Cardiac fibroblast (primary cell): ENCODE data around the gene TREM1.
"Not testable (repeated sequence)": the region's sequence is repeated elsewhere in the genome, so short reads cannot be mapped to it uniquely, and the experiment has no call there.

Experiments
- DNase-seq, 2 donors: peaks; one replicate each; pipeline versions ENCODE4 v3.0.0 to v3.0.0-alpha.2; 2010; ENCODE audit warnings: low read depth in 2 of 2
- H3K4me3 ChIP-seq, 2 donors: replicated peaks in 1 of 2; 1 replicate in 1 of 2; 2 replicates in 1 of 2; pipeline ENCODE4 v1.5.1; 2011; ENCODE audit warnings: low read depth in 2 of 2, low read length in 2 of 2, mild to moderate bottlenecking in 2 of 2, moderate library complexity in 1 of 2
- TF ChIP-seq, protein P1 (sequence below): IDR thresholded peaks from one replicate; pipeline ENCODE4 v1.5.1; 2011; ENCODE audit warnings: low read depth, mild to moderate bottlenecking, low read length, inconsistent platforms

TREM1 gene

DNA sequence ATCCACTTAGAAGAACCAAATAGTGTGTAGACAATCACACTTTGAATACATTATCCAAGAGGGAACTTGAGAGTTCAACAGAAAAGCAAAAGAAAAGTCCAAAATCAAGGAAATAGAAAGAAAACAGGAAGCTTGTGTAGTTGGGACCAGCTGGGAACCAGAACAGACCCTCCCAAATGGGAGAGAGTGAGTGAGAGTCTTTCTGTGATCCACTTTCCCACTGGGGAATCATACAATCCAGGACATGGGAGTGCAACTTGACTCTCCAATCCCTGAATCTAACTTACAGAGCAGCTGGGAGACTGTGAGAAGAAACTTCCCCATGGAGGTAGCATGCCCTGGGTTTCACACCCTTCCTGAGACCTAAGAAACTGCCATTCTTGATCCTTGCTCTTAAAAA, 31.4 kb downstream of the TREM1 start:
- H3K4me3 ChIP-seq = no peak overlapping the region
- TF ChIP-seq, protein P1, sequence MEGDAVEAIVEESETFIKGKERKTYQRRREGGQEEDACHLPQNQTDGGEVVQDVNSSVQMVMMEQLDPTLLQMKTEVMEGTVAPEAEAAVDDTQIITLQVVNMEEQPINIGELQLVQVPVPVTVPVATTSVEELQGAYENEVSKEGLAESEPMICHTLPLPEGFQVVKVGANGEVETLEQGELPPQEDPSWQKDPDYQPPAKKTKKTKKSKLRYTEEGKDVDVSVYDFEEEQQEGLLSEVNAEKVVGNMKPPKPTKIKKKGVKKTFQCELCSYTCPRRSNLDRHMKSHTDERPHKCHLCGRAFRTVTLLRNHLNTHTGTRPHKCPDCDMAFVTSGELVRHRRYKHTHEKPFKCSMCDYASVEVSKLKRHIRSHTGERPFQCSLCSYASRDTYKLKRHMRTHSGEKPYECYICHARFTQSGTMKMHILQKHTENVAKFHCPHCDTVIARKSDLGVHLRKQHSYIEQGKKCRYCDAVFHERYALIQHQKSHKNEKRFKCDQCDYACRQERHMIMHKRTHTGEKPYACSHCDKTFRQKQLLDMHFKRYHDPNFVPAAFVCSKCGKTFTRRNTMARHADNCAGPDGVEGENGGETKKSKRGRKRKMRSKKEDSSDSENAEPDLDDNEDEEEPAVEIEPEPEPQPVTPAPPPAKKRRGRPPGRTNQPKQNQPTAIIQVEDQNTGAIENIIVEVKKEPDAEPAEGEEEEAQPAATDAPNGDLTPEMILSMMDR = no peak
- DNase-seq = no peak

DNA sequence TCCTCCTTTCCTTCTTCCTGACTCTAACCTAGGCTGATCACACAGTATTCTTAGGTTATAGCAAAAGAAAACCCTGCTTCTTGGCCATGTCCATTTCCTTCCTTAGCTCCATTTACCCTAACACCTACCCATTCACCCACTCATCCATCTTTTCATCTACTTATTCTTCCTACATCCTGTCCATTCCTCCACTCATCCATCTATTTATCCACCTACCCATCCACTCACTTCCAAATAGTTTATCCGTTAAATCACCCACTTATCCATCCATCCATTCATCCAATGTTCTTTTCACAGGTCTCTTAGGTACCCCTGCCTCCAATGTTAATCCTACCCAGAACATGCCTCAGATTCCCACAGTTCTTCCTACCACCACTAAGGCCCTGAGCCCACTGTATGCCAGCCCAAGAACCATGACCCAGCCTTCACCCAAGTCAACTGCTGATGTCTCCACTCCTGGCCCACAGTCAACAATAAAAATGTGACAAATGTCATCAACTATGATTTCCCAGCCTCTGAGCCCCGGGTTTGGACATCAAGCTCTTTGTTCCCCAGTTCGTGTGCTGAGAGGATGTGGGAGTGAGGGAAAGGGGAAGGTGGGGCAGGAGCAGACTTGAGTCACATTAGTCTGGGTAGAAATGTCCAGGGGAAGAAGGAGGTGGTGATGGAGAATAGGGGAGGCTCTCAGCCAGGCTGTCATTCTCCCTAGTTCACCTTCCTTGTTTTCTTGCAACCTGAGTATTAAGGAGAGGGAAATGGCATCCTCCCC, 33.9 kb downstream of the TREM1 start:
- H3K4me3 ChIP-seq = no peak overlapping the region
- no peak for DNase-seq
- TF ChIP-seq, protein P1 = no peak

DNA sequence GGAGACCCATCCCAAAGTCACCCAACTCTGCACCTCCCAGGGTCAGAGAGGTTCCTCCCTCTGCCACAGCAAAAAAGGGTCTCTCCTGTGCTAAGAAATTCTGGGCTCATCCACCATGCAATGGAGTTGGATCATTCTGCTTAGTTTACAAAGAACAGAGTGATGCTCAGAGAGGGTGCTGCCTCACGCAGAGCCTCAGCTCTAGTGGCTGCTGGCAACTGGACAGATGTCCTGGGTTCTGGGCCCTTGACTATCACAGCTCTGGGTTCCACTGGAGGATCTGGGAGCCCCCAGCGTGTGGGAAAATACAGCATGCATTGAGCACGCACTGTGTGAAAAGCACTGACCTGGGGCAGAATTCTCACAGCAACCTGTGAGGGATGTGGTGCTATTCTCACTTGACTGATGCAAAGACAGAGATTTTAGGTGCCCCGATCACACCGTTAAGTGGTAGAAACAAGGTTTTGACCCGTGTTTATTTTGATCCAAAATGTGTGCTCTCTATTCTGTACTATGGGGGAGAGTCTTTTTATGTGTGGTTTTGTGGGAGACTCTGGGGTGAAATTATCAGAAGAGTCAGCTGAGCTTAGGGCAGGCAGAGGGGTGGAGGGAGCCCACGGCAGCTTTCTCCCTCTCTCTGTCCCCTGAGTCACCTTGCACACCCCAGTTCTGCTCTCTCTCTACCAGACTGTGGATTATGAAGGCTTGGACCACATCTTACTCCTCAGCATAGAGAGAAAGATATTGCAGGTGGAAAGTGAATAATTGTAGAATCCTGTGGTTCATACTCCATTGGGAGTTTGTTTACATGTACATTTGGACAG, 38.4 kb downstream of the TREM1 start:
- no peak overlapping the region for H3K4me3 ChIP-seq
- DNase-seq = no peak
- TF ChIP-seq, protein P1 = no peak

DNA sequence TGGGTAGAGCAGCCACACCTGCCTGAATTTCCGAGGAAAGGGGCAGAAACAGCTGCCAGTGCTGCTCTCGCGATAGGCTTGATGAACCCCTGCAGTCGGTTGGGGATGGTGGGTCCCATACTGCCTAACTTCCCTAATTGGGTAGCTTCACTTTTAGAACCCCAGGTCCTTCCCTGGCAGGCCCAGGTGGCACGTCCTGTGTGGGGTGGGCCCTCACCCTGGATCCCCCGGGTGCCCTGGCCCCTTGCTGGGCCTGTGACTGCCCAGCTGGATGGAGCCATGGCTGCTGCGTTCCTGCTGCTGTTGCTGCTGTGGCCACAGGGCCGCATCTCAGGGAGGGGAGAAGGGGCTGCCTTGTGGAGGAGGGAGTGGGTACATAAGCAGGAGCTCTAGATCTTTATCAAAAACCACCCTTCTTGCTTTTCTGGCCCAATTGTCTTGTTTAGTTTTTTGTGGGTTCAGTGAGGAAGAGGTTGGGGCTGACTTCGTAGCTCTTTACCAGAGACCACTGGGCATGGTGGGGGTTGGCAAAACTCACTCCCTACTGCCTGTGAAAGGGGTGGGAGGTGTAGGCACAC, 39.1 kb downstream of the TREM1 start:
- DNase-seq = no peak
- TF ChIP-seq, protein P1 = no peak
- no peak overlapping the region for H3K4me3 ChIP-seq

DNA sequence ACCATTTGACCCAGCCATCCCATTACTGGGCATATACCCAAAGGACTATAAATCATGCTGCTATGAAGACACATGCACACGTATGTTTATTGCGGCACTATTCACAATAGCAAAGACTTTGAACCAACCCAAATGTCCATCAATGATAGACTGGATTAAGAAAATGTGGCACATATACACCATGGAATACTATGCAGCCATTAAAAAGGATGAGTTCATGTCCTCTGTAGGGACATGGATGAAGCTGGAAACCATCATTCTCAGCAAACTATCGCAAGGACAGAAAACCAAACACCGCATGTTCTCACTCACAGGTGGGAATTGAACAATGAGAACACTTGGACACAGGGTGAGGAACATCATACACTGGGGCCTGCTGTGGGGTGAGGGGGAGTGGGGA, 40.0 kb downstream of the TREM1 start:
- not testable (repeated sequence) for H3K4me3 ChIP-seq, DNase-seq

DNA sequence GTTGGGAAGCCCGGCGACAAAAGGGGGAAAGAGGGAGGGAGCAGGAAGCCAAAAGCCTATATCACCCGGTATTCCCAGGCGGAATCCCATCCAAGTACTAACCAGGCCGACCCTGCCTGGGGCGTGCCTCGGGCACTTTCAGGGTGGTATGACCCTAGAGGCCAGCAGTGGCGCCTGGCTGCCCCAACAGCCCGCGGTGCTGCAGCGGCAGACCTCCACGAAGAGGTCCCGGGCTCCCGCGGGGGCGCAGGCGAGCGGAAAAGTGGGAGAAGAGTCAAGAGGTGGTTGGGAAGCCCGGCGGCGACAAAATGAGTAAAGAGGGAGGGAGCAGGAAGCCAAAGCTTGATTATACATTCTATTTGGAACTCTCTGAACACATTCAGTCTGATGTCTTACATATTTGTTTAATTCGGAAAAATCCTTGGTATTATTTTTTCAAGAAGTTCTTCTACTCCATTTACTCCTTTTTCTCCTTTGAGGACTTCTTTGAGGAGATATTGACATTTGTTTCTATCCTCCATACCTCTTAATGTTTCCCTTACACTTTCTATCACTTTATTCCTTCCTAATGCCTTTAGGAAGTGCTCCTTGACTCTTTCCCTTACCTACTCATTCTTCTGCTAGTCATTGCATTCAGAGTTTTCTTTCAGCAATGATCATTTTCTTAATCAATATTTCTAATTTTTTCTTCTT, 46.9 kb downstream of the TREM1 start:
- no peak for DNase-seq
- H3K4me3 ChIP-seq = no peak overlapping the region
- TF ChIP-seq, protein P1 = no peak
